ENCODE data around the gene CSNK1G2. TPM values are rescaled to one million over a fixed set of nuclear protein-coding genes. Genes with fewer than 3 reads are reported as not detected.

CSNK1G2 gene
- total RNA-seq, 2 donors from 2014 or later, result 35.3 to 65.6 TPM

DNA sequence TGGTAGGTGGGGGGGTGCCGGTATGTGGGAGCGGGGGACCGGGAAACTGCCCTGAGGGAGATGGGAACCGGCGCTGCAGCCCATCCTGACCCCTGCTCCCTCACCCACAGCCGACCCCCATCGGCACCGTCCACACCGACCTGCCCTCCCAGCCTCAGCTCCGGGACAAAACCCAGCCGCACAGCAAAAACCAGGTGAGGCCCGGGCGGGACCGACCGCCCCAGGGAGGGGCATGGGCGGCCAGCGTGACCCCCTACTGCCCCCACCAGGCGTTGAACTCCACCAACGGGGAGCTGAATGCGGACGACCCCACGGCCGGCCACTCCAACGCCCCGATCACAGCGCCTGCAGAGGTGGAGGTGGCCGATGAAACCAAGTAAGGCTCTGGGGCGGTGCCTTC, 38.7 kb downstream of the CSNK1G2 start:
- intact Hi-C loops (cut with DNase I), result no loop called here
- H3K4me3 ChIP-seq, result no peak overlapping the region
- H3K27me3 ChIP-seq, result no peaks in the 10 kb centered on the region
- H3K9me3 ChIP-seq, result no peaks in the 10 kb centered on the region
- no peak overlapping the region for H3K27ac ChIP-seq
- ATAC-seq (no peak), DNase-seq (no peak)
- H3K36me3 ChIP-seq (replicated peaks in 1 of 2; ENCODE audit: insufficient read depth in 1 of 2, low read depth in 2 of 2), result peaks cover 15 to 18% of the 10 kb centered on the region in 2 donors
- TF ChIP-seq, protein P1, sequence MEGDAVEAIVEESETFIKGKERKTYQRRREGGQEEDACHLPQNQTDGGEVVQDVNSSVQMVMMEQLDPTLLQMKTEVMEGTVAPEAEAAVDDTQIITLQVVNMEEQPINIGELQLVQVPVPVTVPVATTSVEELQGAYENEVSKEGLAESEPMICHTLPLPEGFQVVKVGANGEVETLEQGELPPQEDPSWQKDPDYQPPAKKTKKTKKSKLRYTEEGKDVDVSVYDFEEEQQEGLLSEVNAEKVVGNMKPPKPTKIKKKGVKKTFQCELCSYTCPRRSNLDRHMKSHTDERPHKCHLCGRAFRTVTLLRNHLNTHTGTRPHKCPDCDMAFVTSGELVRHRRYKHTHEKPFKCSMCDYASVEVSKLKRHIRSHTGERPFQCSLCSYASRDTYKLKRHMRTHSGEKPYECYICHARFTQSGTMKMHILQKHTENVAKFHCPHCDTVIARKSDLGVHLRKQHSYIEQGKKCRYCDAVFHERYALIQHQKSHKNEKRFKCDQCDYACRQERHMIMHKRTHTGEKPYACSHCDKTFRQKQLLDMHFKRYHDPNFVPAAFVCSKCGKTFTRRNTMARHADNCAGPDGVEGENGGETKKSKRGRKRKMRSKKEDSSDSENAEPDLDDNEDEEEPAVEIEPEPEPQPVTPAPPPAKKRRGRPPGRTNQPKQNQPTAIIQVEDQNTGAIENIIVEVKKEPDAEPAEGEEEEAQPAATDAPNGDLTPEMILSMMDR (IDR thresholded peaks at IDR 0.05), result no peak
- no peak for TF ChIP-seq POLR2A (IDR thresholded peaks at IDR 0.05)
- H3K4me1 ChIP-seq, result no peaks in the 10 kb centered on the region
- WGBS, 2 donors, result 94 to 100% methylated on average over 7 to 14 of the region's 28 CpGs

- Histone ChIP-seq H3K9me3 (no peaks in the 10 kb centered on the region), H3K4me1 (no peaks in the 10 kb centered on the region), H3K4me3 (no peak overlapping the region), H3K27me3 (no peaks in the 10 kb centered on the region), H3K36me3 (replicated peaks in 1 of 2; ENCODE audit: insufficient read depth in 1 of 2, low read depth in 2 of 2) (peaks cover 15 to 21% of the 10 kb centered on the region in 2 donors), H3K27ac (no peak overlapping the region)
- DNase-seq, result no peak
- intact Hi-C loops (cut with DNase I), result no loop called here
- WGBS, 2 donors, result 83 to 89% methylated on average over 31 to 35 of the region's 35 CpGs
- no peak for TF ChIP-seq POLR2A (IDR thresholded peaks at IDR 0.05)
- TF ChIP-seq, protein P1 (IDR thresholded peaks at IDR 0.05), result no peak
- no peak for ATAC-seq
Observed at GRCh38 chr19:1980091-1980808, 39.3 kb downstream of the CSNK1G2 start.

DNA sequence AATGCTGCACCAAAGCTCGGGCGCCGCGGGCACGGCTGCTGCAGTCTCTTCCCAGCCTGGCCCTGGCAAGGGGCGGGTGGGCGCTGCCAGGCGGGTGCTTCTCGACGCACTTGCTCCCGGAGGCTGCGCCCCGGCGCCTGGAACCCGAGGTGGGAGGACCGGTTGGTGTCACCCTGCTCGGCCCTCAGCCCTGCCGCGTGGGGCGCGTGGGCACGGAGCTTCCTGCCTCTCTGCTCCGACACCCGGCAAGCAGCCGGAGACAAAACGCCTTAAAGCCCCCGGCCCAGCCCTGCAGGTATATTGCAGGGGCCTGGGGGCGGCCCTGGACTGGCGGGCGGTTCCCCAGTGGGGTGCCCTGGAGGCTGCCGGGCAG, 39.8 kb downstream of the CSNK1G2 start:
- TF ChIP-seq, protein P1 (IDR thresholded peaks at IDR 0.05), result no peak
- no peak for TF ChIP-seq POLR2A (IDR thresholded peaks at IDR 0.05)
- Histone ChIP-seq H3K27ac (no peak overlapping the region), H3K36me3 (replicated peaks in 1 of 2; ENCODE audit: insufficient read depth in 1 of 2, low read depth in 2 of 2) (peaks cover 15 to 21% of the 10 kb centered on the region in 2 donors), H3K4me1 (no peaks in the 10 kb centered on the region), H3K4me3 (no peak overlapping the region), H3K27me3 (no peaks in the 10 kb centered on the region), H3K9me3 (no peaks in the 10 kb centered on the region)
- no peak for DNase-seq
- ATAC-seq, result no peak
- 94% methylated on average over 30 of the region's 31 CpGs; no CpG with 5 or more reads in 1 of the 2 donors for WGBS, 2 donors
- intact Hi-C loops (cut with DNase I), result no loop called here

DNA sequence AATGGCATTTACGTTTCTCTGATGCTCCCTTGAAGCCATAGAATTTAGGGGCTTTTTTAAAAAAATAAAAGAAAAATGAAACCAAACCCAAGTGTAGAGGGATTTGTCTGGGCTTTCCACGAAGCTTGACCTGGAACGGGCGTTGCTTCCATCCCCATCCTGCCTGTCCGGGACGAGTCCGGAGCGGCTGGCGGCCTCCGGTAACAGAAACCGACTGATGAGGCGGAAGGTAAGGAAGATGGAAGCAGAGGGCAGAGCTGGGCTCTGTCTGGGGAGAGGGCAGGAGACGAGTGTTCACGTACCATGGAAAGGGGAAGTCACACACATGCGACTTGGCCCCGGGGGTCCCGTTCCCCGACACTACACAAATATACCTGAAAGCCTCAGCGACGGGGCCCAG, 40.3 kb downstream of the CSNK1G2 start:
- TF ChIP-seq, protein P1 (IDR thresholded peaks at IDR 0.05), result no peak
- TF ChIP-seq POLR2A (IDR thresholded peaks at IDR 0.05), result no peak
- Histone ChIP-seq H3K4me3 (no peak overlapping the region), H3K4me1 (no peaks in the 10 kb centered on the region), H3K27ac (no peak overlapping the region), H3K27me3 (no peaks in the 10 kb centered on the region), H3K36me3 (replicated peaks in 1 of 2; ENCODE audit: insufficient read depth in 1 of 2, low read depth in 2 of 2) (peaks cover 15 to 23% of the 10 kb centered on the region in 2 donors), H3K9me3 (no peaks in the 10 kb centered on the region)
- intact Hi-C loops (cut with DNase I), result no loop called here
- DNase-seq (no peak), ATAC-seq (no peak)
- WGBS, 2 donors, result 93 to 95% methylated on average over 20 of the region's 20 CpGs

DNA sequence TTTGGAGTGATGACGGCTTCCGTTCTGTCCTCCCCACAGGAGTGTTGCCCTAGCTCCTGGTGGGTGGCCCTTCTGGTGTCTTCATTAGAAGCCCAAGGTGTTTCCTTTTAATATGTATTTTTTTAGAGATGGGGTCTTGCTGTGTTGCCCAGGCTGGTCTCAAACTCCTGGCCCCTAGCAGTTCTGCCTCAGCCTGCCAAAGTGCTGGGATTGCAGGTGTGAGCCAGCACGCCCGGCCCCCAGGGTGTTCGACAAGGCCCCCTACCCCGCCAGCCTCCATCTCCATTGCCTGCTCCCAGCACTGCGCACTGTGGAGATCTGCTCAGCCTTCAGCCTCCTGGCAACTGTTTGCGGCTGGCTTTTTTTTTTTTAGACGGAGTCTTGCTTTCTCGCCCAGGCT, 43.4 kb downstream of the CSNK1G2 start:
- Histone ChIP-seq H3K27me3 (no peaks in the 10 kb centered on the region), H3K4me3 (no peak overlapping the region), H3K36me3 (replicated peaks in 1 of 2; ENCODE audit: insufficient read depth in 1 of 2, low read depth in 2 of 2) (peaks cover 19 to 26% of the 10 kb centered on the region in 2 donors), H3K4me1 (no peaks in the 10 kb centered on the region), H3K9me3 (no peaks in the 10 kb centered on the region), H3K27ac (no peak overlapping the region)
- TF ChIP-seq POLR2A (IDR thresholded peaks at IDR 0.05), result no peak
- TF ChIP-seq, protein P1 (IDR thresholded peaks at IDR 0.05), result no peak
- DNase-seq (no peak), ATAC-seq (no peak)
- WGBS, 2 donors, result 91 to 92% methylated on average over 10 of the region's 10 CpGs
- intact Hi-C loops (cut with DNase I), result no loop called here
